ENCODE measurements around the gene RASA1.

DNA sequence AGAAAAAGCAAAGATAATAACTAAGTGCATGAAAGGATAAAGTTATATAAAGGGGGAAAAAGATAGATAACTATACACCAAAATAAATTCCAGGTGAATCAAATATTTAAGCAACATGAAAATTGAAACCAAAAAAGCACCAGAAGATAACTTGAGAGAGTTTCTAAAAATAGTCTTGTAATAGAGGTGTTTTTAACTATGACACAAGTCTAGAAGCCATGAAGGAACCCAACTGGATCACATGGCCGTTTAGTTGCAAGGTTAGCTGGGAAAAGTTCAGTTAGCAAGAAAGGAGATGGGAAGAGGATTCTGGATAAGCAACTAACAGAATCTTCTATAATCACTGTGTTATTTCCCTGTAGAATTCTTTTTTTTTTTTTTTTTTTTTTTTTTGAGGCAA is 9.2 kb upstream of the RASA1 start:
- TF ChIP-seq, protein P1, sequence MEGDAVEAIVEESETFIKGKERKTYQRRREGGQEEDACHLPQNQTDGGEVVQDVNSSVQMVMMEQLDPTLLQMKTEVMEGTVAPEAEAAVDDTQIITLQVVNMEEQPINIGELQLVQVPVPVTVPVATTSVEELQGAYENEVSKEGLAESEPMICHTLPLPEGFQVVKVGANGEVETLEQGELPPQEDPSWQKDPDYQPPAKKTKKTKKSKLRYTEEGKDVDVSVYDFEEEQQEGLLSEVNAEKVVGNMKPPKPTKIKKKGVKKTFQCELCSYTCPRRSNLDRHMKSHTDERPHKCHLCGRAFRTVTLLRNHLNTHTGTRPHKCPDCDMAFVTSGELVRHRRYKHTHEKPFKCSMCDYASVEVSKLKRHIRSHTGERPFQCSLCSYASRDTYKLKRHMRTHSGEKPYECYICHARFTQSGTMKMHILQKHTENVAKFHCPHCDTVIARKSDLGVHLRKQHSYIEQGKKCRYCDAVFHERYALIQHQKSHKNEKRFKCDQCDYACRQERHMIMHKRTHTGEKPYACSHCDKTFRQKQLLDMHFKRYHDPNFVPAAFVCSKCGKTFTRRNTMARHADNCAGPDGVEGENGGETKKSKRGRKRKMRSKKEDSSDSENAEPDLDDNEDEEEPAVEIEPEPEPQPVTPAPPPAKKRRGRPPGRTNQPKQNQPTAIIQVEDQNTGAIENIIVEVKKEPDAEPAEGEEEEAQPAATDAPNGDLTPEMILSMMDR (IDR thresholded peaks at IDR 0.05) = no peak
- TF ChIP-seq POLR2A (IDR thresholded peaks at IDR 0.05) = no peak
